IMR-90 (cell line): ENCODE data around the gene KIF6. TPM values are rescaled to one million over a fixed set of nuclear protein-coding genes. Genes with fewer than 3 reads are reported as not detected.

Experiments used
- ATAC-seq: fragments of 200-7000 bp; cut with Tn5 transposase; 2 replicates; pipeline ENCODE4 v1.9.1; 2020; ENCODE audit warnings: low read depth, mild to moderate bottlenecking, moderate library complexity
- BruUV-seq: library from RNA; stranded (reverse); fragments of 400-500 nt; replicated peaks from 2 replicates; lab custom pipeline; 2021; lab: Mats Ljungman, UMichigan
- CTCF ChIA-PET: fragments of 300-600 bp; formaldehyde crosslinking; extraction: SDS; loops from one replicate; lab custom pipeline; 2021; ENCODE audit warnings: antibody characterized with exemption; lab: Yijun Ruan, JAX
- POLR2A ChIA-PET: fragments of 300-600 bp; sonication (Branson Sonifier 250); formaldehyde crosslinking; loops from one replicate; lab custom pipeline; 2022; ENCODE audit warnings: antibody characterized with exemption; ENCODE audit not compliant: unreplicated experiment; lab: Charles Lee
- DNase-seq: peaks from one replicate; pipeline ENCODE4 v3.0.0; 2013
- H2AFZ ChIP-seq: replicated peaks from 2 replicates; pipeline ENCODE3; 2013; ENCODE audit warnings: low read length, mild to moderate bottlenecking; ENCODE audit not compliant: poor library complexity
- H2AK5ac ChIP-seq: 2 replicates; pipeline ENCODE4 v1.6.1; 2013; ENCODE audit warnings: low read depth, low read length, inconsistent platforms
- H2AK9ac ChIP-seq: replicated peaks from 2 replicates; pipeline ENCODE3; 2013; ENCODE audit warnings: mild to moderate bottlenecking, low read depth, low read length, moderate library complexity; ENCODE audit not compliant: poor library complexity
- H2BK120ac ChIP-seq: 2 replicates; pipeline ENCODE4 v1.6.1; 2013; ENCODE audit warnings: low read depth, low read length, inconsistent platforms
- H2BK15ac ChIP-seq: 3 replicates; pipeline ENCODE4 v1.6.1; 2013; ENCODE audit warnings: low read depth, low read length, inconsistent platforms
- H2BK20ac ChIP-seq: 2 replicates; pipeline ENCODE4 v1.6.1; 2013; ENCODE audit warnings: low read depth, mild to moderate bottlenecking, inconsistent platforms, low read length, moderate library complexity
- H2BK5ac ChIP-seq: 2 replicates; pipeline ENCODE4 v1.6.1; 2013; ENCODE audit warnings: mild to moderate bottlenecking, low read depth, low read length, inconsistent platforms; ENCODE audit not compliant: poor library complexity, severe bottlenecking
- H3K14ac ChIP-seq: replicated peaks from 2 replicates; pipeline ENCODE4 v1.6.1; 2013; ENCODE audit warnings: low read depth, low read length, inconsistent platforms
- H3K18ac ChIP-seq: 2 replicates; pipeline ENCODE4 v1.6.1; 2013; ENCODE audit warnings: low read depth, low read length, control low read depth
- H3K23ac ChIP-seq: 2 replicates; pipeline ENCODE4 v1.6.1; 2013; ENCODE audit warnings: low read depth, low read length, inconsistent platforms
- H3K27ac ChIP-seq: 2 replicates; pipeline ENCODE4 v1.5.1; 2013; ENCODE audit warnings: mild to moderate bottlenecking, control low read depth, low read length; ENCODE audit not compliant: insufficient read depth
- H3K27me3 ChIP-seq: 2 replicates; pipeline ENCODE4 v1.6.1; 2013; ENCODE audit warnings: low read length; ENCODE audit not compliant: control insufficient read depth, insufficient read depth
- H3K36me3 ChIP-seq: 2 replicates; pipeline ENCODE4 v1.6.1; 2013; ENCODE audit warnings: low read length, mixed read lengths; ENCODE audit not compliant: control insufficient read depth, insufficient read depth
- H3K4ac ChIP-seq: 2 replicates; pipeline ENCODE4 v1.6.1; 2013; ENCODE audit warnings: low read depth, low read length, inconsistent platforms
- H3K4me1 ChIP-seq: 2 replicates; pipeline ENCODE4 v1.6.1; 2013; ENCODE audit warnings: low read length, mixed read lengths; ENCODE audit not compliant: control insufficient read depth, insufficient read depth
- H3K4me2 ChIP-seq: 2 replicates; pipeline ENCODE4 v1.6.1; 2013; ENCODE audit warnings: low read depth, mild to moderate bottlenecking, control low read depth, low read length, moderate library complexity
- H3K4me3 ChIP-seq: 2 replicates; pipeline ENCODE4 v1.5.1; 2013; ENCODE audit warnings: low read depth, mild to moderate bottlenecking, control low read depth, low read length, moderate library complexity; ENCODE audit not compliant: insufficient read depth
- H3K56ac ChIP-seq: 2 replicates; pipeline ENCODE4 v1.6.1; 2013; ENCODE audit warnings: low read length, inconsistent platforms; ENCODE audit not compliant: insufficient read depth; ENCODE audit errors: extremely low read depth
- H3K79me1 ChIP-seq, 2 experiments: 2 replicates each; pipeline ENCODE4 v1.6.1; 2013; ENCODE audit warnings: low read length in 2 of 2, inconsistent platforms in 1 of 2, low read depth in 1 of 2
- H3K9ac ChIP-seq: 2 replicates; pipeline ENCODE4 v1.6.1; 2013; ENCODE audit warnings: low read depth, low read length, control low read depth
- H3K9me1 ChIP-seq: 2 replicates; pipeline ENCODE4 v1.6.1; 2013; ENCODE audit warnings: low read length, inconsistent platforms; ENCODE audit not compliant: insufficient read depth
- H3K9me3 ChIP-seq: 2 replicates; pipeline ENCODE4 v1.6.1; 2013; ENCODE audit warnings: low read length; ENCODE audit not compliant: control insufficient read depth, insufficient read depth
- H4K20me1 ChIP-seq: 2 replicates; pipeline ENCODE4 v1.6.1; 2013; ENCODE audit warnings: low read length, inconsistent platforms; ENCODE audit not compliant: insufficient read depth
- H4K5ac ChIP-seq: 2 replicates; pipeline ENCODE4 v1.6.1; 2013; ENCODE audit warnings: mild to moderate bottlenecking, low read depth, low read length, control low read depth
- H4K8ac ChIP-seq, 2 experiments: 2 replicates each; pipeline ENCODE4 v1.6.1; 2013; ENCODE audit warnings: low read depth in 2 of 2, low read length in 2 of 2, control low read depth in 1 of 2, inconsistent platforms in 1 of 2
- H4K91ac ChIP-seq: 2 replicates; pipeline ENCODE4 v1.6.1; 2013; ENCODE audit warnings: low read depth, low read length, inconsistent platforms; ENCODE audit not compliant: insufficient read depth
- BHLHE40 ChIP-seq: fragments of 150-350 bp; IDR thresholded peaks from 2 replicates; pipeline ENCODE4 v1.6.1; 2016; ENCODE audit warnings: mild to moderate bottlenecking, low read depth, low read length
- CHD1 ChIP-seq: IDR thresholded peaks from 2 replicates; pipeline ENCODE4 v1.6.1; 2012; ENCODE audit warnings: low read depth, low read length, improper control_type of control experiment
- FOS ChIP-seq: fragments of 150-350 bp; IDR thresholded peaks from 2 replicates; pipeline ENCODE4 v1.6.1; 2016; ENCODE audit warnings: low read depth, low read length
- MAFK ChIP-seq: IDR thresholded peaks from 2 replicates; pipeline ENCODE4 v1.6.1; 2012; ENCODE audit warnings: low read depth, low read length, improper control_type of control experiment
- MAZ ChIP-seq: IDR thresholded peaks from 2 replicates; pipeline ENCODE4 v1.6.1; 2012; ENCODE audit warnings: low read depth, mild to moderate bottlenecking, low read length, improper control_type of control experiment, moderate library complexity, borderline replicate concordance
- MXI1 ChIP-seq: IDR thresholded peaks from 2 replicates; pipeline ENCODE4 v1.6.1; 2012; ENCODE audit warnings: low read depth, mild to moderate bottlenecking, low read length, moderate library complexity, borderline replicate concordance
- NFE2L2 ChIP-seq: fragments of 150-350 bp; IDR thresholded peaks from 2 replicates; pipeline ENCODE4 v1.6.1; 2016; ENCODE audit warnings: low read depth, mild to moderate bottlenecking, low read length
- POLR2A ChIP-seq: IDR thresholded peaks from 2 replicates; pipeline ENCODE4 v1.6.1; 2012; ENCODE audit warnings: mild to moderate bottlenecking, low read depth, low read length
- RCOR1 ChIP-seq: IDR thresholded peaks from 2 replicates; pipeline ENCODE4 v1.6.1; 2012; ENCODE audit warnings: mild to moderate bottlenecking, low read length, improper control_type of control experiment; ENCODE audit not compliant: insufficient replicate concordance
- RFX5 ChIP-seq: IDR thresholded peaks from 2 replicates; pipeline ENCODE4 v1.8.0; 2012; ENCODE audit warnings: low read depth, mild to moderate bottlenecking, low read length, moderate library complexity
- USF2 ChIP-seq: fragments of 150-350 bp; IDR thresholded peaks from 2 replicates; pipeline ENCODE4 v1.6.1; 2017; ENCODE audit warnings: mild to moderate bottlenecking, antibody characterized with exemption, low read length, low read depth
- WGBS, 2 experiments: methylation state at CpG; one replicate each; pipeline versions ENCODE4 v1.1.5 to v1.1.7; 2013; ENCODE audit warnings: missing lambda C conversion rate in 2 of 2; ENCODE audit not compliant: insufficient read length in 1 of 2; ENCODE audit errors: extremely low coverage in 2 of 2; 5-methylcytosine and 5-hydroxymethylcytosine counted together
- dilution Hi-C: fragments of 300-500 bp; cut with HindIII; formaldehyde crosslinking; loops from one replicate; pipeline ENCODE4 v1.14.3; 2018; ENCODE audit warnings: low sequenced_read_pairs; ENCODE audit not compliant: unreplicated experiment
- in situ Hi-C: fragments of 300-500 bp; cut with MboI; formaldehyde crosslinking; loops from 3 replicates; pipeline ENCODE4 v1.14.3; 2019; ENCODE audit warnings: low sequenced_read_pairs, inconsistent platforms, mixed read lengths
- intact Hi-C: fragments of 100-400 bp; cut with micrococcal nuclease; formaldehyde crosslinking; loops from 2 replicates; pipeline ENCODE4 v1.10.0; 2022
- polyA plus RNA-seq, 3 experiments: library from polyadenylated mRNA; depleted of rRNA; stranded (reverse); fragments of >200 nt; gene quantifications; 2 replicates each; pipeline ENCODE4 v1.2.3, GENCODE V29; 2012; ENCODE audit warnings: low replicate concordance in 1 of 3
- total RNA-seq: library from RNA; depleted of rRNA; stranded (reverse); fragments of >200 nt; gene quantifications from 2 replicates; pipeline ENCODE4 v1.2.3, GENCODE V29; 2012

The KIF6 gene
- total and polyA plus RNA-seq, 2 of the 4 experiments (the other 2 are of a cell fraction) = under 0.01 to 0.10 TPM

- TF ChIP-seq NFE2L2 (no peak), BHLHE40 (no peak), MAZ (no peak), USF2 (no peak), CHD1 (no peak), MXI1 (no peak), FOS (no peak), MAFK (no peak), RCOR1 (no peak), RFX5 (no peak), POLR2A (no peak)
- no peak overlapping the region for H4K8ac ChIP-seq
- CTCF ChIA-PET = no interaction called here
Measured at GRCh38 chr6:39298061-39298460, 427.1 kb downstream of the KIF6 start.

More at GRCh38 chr6:39298061-39298460, 427.1 kb downstream of the KIF6 start:
- Histone ChIP-seq H4K91ac (no peak overlapping the region), H4K20me1 (no peaks in the 10 kb centered on the region), H2BK15ac (no peak overlapping the region), H3K9me3 (no peaks in the 10 kb centered on the region), H2AFZ (no peak overlapping the region), H3K4me3 (no peak overlapping the region), H3K36me3 (no peaks in the 10 kb centered on the region), H2AK9ac (no peak overlapping the region), H4K5ac (no peak overlapping the region), H3K27me3 (no peaks in the 10 kb centered on the region; the same call in 1 of the 2 replicates), H3K4me1 (no peaks in the 10 kb centered on the region), H3K23ac (no peak overlapping the region), H2BK20ac (no peak overlapping the region), H3K79me1 (no peaks in the 10 kb centered on the region), H3K27ac (no peak overlapping the region), H3K9ac (no peak overlapping the region), H2BK120ac (no peak overlapping the region), H3K4ac (no peak overlapping the region), H2AK5ac (no peak overlapping the region), H3K56ac (no peak overlapping the region), H3K4me2 (no peak overlapping the region), H3K18ac (no peak overlapping the region), H2BK5ac (no peak overlapping the region), H3K9me1 (no peaks in the 10 kb centered on the region), H3K14ac (no peak overlapping the region)
- no TSS peak for BruUV-seq
- dilution Hi-C loops (no loop called here), in situ Hi-C loops (no loop called here), intact Hi-C loops (no loop called here)
- 25% methylated on average over 4 of the region's 10 CpGs; no CpG with 5 or more reads in 1 of the 2 experiments for WGBS, 2 experiments
- POLR2A ChIA-PET = no interaction called here
- DNase-seq (no peak), ATAC-seq (no peak)
